H1 (cell line): Measurements from ENCODE around the gene TPSG1. TPM values are rescaled to one million over a fixed set of nuclear protein-coding genes. Genes with fewer than 3 reads are reported as not detected.

Experiments
- CTCF ChIA-PET: fragments of 300-600 bp; sonication (Branson Sonifier 250); formaldehyde crosslinking; loops from one replicate; lab custom pipeline; 2021; ENCODE audit not compliant: partially characterized antibody; lab: Charles Lee
- POLR2A ChIA-PET: fragments of 300-600 bp; sonication (Branson Sonifier 250); formaldehyde crosslinking; loops from one replicate; lab custom pipeline; 2021; ENCODE audit warnings: inconsistent platforms; ENCODE audit not compliant: partially characterized antibody; lab: Charles Lee
- DNase-seq, 2 experiments: peaks; one replicate each; pipeline versions ENCODE4 v3.0.0 to v3.0.0-alpha.2; 2010 to 2022; ENCODE audit warnings: low spot score in 2 of 2, low read depth in 1 of 2, mixed read lengths in 1 of 2
- FAIRE-seq: peaks from 2 replicates; lab custom pipeline; 2011; peaks lifted over from hg19 to GRCh38; lab: Jason Lieb, UNC
- H2AFZ ChIP-seq: 2 replicates; pipeline ENCODE4 v1.8.1; 2012; ENCODE audit warnings: low read length, inconsistent platforms
- H2AK5ac ChIP-seq: 2 replicates; pipeline ENCODE4 v1.6.1; 2013; ENCODE audit warnings: low read depth, low read length
- H2BK120ac ChIP-seq: replicated peaks from 2 replicates; pipeline ENCODE3; 2013; ENCODE audit warnings: low read depth, low read length, inconsistent platforms
- H2BK12ac ChIP-seq: 2 replicates; pipeline ENCODE4 v1.6.1; 2013; ENCODE audit warnings: low read depth, low read length
- H2BK15ac ChIP-seq: 2 replicates; pipeline ENCODE4 v1.6.1; 2013; ENCODE audit warnings: low read length
- H2BK20ac ChIP-seq: 2 replicates; pipeline ENCODE4 v1.6.1; 2013; ENCODE audit warnings: low read length
- H2BK5ac ChIP-seq: 2 replicates; pipeline ENCODE4 v1.6.1; 2013; ENCODE audit warnings: low read depth, low read length
- H3K14ac ChIP-seq: 2 replicates; pipeline ENCODE4 v1.6.1; 2013; ENCODE audit warnings: inconsistent platforms; ENCODE audit not compliant: insufficient read length
- H3K18ac ChIP-seq: 2 replicates; pipeline ENCODE4 v1.6.1; 2013; ENCODE audit warnings: low read length; ENCODE audit errors: extremely low read depth
- H3K23ac ChIP-seq: 2 replicates; pipeline ENCODE4 v1.6.1; 2013; ENCODE audit warnings: inconsistent platforms; ENCODE audit not compliant: insufficient read length
- H3K23me2 ChIP-seq: 2 replicates; pipeline ENCODE4 v1.6.1; 2013; ENCODE audit warnings: low read depth, low read length
- H3K27ac ChIP-seq: 2 replicates; pipeline ENCODE4 v1.6.1; 2011; ENCODE audit warnings: low read depth, low read length, inconsistent platforms
- H3K27me3 ChIP-seq, 4 experiments: replicated peaks in 1 of 4; 1 replicate in 1 of 4; 2 replicates in 3 of 4; pipeline versions ENCODE4 v1.6.1 to v1.8.1; 2011 to 2013; ENCODE audit warnings: low read length in 3 of 4, mild to moderate bottlenecking in 3 of 4, inconsistent platforms in 2 of 4, mixed read lengths in 2 of 4, moderate library complexity in 1 of 4; ENCODE audit not compliant: control insufficient read depth in 3 of 4, insufficient read depth in 3 of 4; ENCODE audit errors: extremely low read depth in 1 of 4
- H3K36me3 ChIP-seq, 4 experiments: 2 replicates each; pipeline versions ENCODE4 v1.6.1 to v1.8.1; 2011 to 2013; ENCODE audit warnings: mild to moderate bottlenecking in 4 of 4, low read length in 3 of 4, moderate library complexity in 2 of 4, control low read depth in 1 of 4, inconsistent platforms in 1 of 4; ENCODE audit not compliant: insufficient read depth in 4 of 4, control insufficient read depth in 2 of 4
- H3K4ac ChIP-seq: replicated peaks from 2 replicates; pipeline ENCODE3; 2013; ENCODE audit warnings: low read length, low read depth, mixed read lengths, inconsistent platforms; ENCODE audit not compliant: insufficient read length
- H3K4me1 ChIP-seq, 4 experiments: replicated peaks in 1 of 4; 1 replicate in 1 of 4; 2 replicates in 3 of 4; pipeline versions ENCODE4 v1.6.1 to v1.8.1; 2011 to 2013; ENCODE audit warnings: low read length in 3 of 4, inconsistent platforms in 2 of 4, mixed read lengths in 1 of 4; ENCODE audit not compliant: insufficient read depth in 4 of 4, control insufficient read depth in 3 of 4
- H3K4me2 ChIP-seq, 2 experiments: 2 replicates each; pipeline versions ENCODE4 v1.6.1 to v1.8.1; 2011 to 2013; ENCODE audit warnings: low read depth in 2 of 2, low read length in 2 of 2, control low read depth in 1 of 2, inconsistent platforms in 1 of 2, mild to moderate bottlenecking in 1 of 2; ENCODE audit not compliant: insufficient read depth in 1 of 2
- H3K4me3 ChIP-seq, 4 experiments: fragments of 200-600, 300-600 bp in 1 of 4; sonication (generic), shearing (Covaris generic), sonication (Bioruptor Twin) in 1 of 4; 2 replicates each; pipeline versions ENCODE4 v1.5.1 to v1.8.1; 2011 to 2016; ENCODE audit warnings: low read length in 4 of 4, low read depth in 3 of 4, control low read depth in 2 of 4, inconsistent platforms in 2 of 4, mild to moderate bottlenecking in 2 of 4, mixed read lengths in 1 of 4, moderate library complexity in 1 of 4; ENCODE audit not compliant: insufficient read depth in 2 of 4; ENCODE audit errors: extremely low read depth in 1 of 4
- H3K56ac ChIP-seq: replicated peaks from 2 replicates; pipeline ENCODE3; 2013; ENCODE audit warnings: low read depth, mild to moderate bottlenecking, mixed read lengths, low read length, inconsistent platforms; ENCODE audit not compliant: insufficient read length
- H3K79me1 ChIP-seq: 2 replicates; pipeline ENCODE4 v1.6.1; 2013; ENCODE audit warnings: low read depth, low read length, control low read depth
- H3K79me2 ChIP-seq, 2 experiments: 2 replicates each; pipeline versions ENCODE4 v1.6.1 to v1.8.1; 2012 to 2013; ENCODE audit warnings: low read length in 2 of 2, mild to moderate bottlenecking in 2 of 2, inconsistent platforms in 1 of 2; ENCODE audit not compliant: insufficient read depth in 2 of 2, control insufficient read depth in 1 of 2
- H3K9ac ChIP-seq, 4 experiments: replicated peaks in 1 of 4; 1 replicate in 1 of 4; 2 replicates in 3 of 4; pipeline versions ENCODE4 v1.6.1 to v1.8.1; 2011 to 2013; ENCODE audit warnings: low read depth in 3 of 4, low read length in 3 of 4, control low read depth in 2 of 4, mild to moderate bottlenecking in 2 of 4, moderate library complexity in 2 of 4, inconsistent platforms in 1 of 4; ENCODE audit errors: extremely low read depth in 1 of 4
- H3K9me3 ChIP-seq, 2 experiments: 2 replicates each; pipeline versions ENCODE4 v1.6.1 to v1.8.1; 2012 to 2013; ENCODE audit warnings: mild to moderate bottlenecking in 2 of 2, moderate library complexity in 2 of 2, control low read depth in 1 of 2, inconsistent platforms in 1 of 2, low read depth in 1 of 2, low read length in 1 of 2, mixed read lengths in 1 of 2; ENCODE audit not compliant: insufficient read depth in 2 of 2
- H4K20me1 ChIP-seq, 2 experiments: replicated peaks in 1 of 2; 2 replicates each; pipeline versions ENCODE3 to v1.8.1; 2011 to 2013; ENCODE audit warnings: inconsistent platforms in 2 of 2, low read length in 2 of 2, mild to moderate bottlenecking in 1 of 2; ENCODE audit not compliant: insufficient read depth in 2 of 2, control insufficient read depth in 1 of 2
- H4K5ac ChIP-seq: 2 replicates; pipeline ENCODE4 v1.6.1; 2013; ENCODE audit warnings: low read length, low read depth, mixed read lengths, inconsistent platforms; ENCODE audit not compliant: insufficient read length
- H4K8ac ChIP-seq: 2 replicates; pipeline ENCODE4 v1.8.0; 2013; ENCODE audit warnings: mild to moderate bottlenecking, moderate library complexity, low read length, inconsistent platforms; ENCODE audit not compliant: insufficient read depth; ENCODE audit errors: extremely low read depth
- H4K91ac ChIP-seq: replicated peaks from 2 replicates; pipeline ENCODE3; 2013; ENCODE audit warnings: low read length, mixed read lengths, inconsistent platforms; ENCODE audit not compliant: insufficient read length
- ATF3 ChIP-seq: IDR thresholded peaks from 2 replicates; pipeline ENCODE4 v1.6.1; 2011; ENCODE audit warnings: low read depth, mild to moderate bottlenecking, low read length; ENCODE audit not compliant: insufficient read depth
- CBX5 ChIP-seq: fragments of 300-800, 300-1000 bp; sonication (generic); IDR thresholded peaks from 2 replicates; pipeline ENCODE4 v1.7.1; 2016; ENCODE audit warnings: antibody characterized with exemption, low read length, low read depth
- KDM1A ChIP-seq: fragments of 200-600, 300-600 bp; sonication (generic); IDR thresholded peaks from 2 replicates; pipeline ENCODE4 v1.7.1; 2016; ENCODE audit warnings: mild to moderate bottlenecking, low read length, borderline replicate concordance
- NANOG ChIP-seq: IDR thresholded peaks from 2 replicates; pipeline ENCODE4 v1.6.1; 2011; ENCODE audit warnings: low read length, low read depth, mild to moderate bottlenecking, inconsistent platforms; ENCODE audit not compliant: insufficient read depth, poor library complexity, severe bottlenecking
- NRF1 ChIP-seq: IDR thresholded peaks from 2 replicates; pipeline ENCODE4 v1.6.1; 2011; ENCODE audit warnings: mild to moderate bottlenecking, low read depth, low read length, improper control_type of control experiment
- SIN3A ChIP-seq, 2 experiments: IDR thresholded peaks in 1 of 2; conservative IDR thresholded peaks in 1 of 2; 2 replicates each; pipeline ENCODE4 v1.6.1; 2011 to 2012; ENCODE audit warnings: low read length in 2 of 2, improper control_type of control experiment in 1 of 2, low read depth in 1 of 2, mild to moderate bottlenecking in 1 of 2
- TBP ChIP-seq: IDR thresholded peaks from 2 replicates; pipeline ENCODE4 v1.6.1; 2011; ENCODE audit warnings: low read depth, low read length, improper control_type of control experiment
- TCF12 ChIP-seq: IDR thresholded peaks from 2 replicates; pipeline ENCODE4 v1.6.1; 2011; ENCODE audit warnings: low read depth, mild to moderate bottlenecking, low read length
- TEAD4 ChIP-seq: IDR thresholded peaks from 2 replicates; pipeline ENCODE4 v1.6.1; 2012; ENCODE audit warnings: low read depth, low read length, inconsistent platforms, mixed read lengths
- USF2 ChIP-seq: IDR thresholded peaks from 2 replicates; pipeline ENCODE4 v1.6.1; 2011; ENCODE audit warnings: low read length, improper control_type of control experiment
- WGBS, 2 experiments: shearing (Covaris generic) in 1 of 2; methylation state at CpG; one replicate each; pipeline versions ENCODE4 v1.1.6 to v1.1.7; 2013 to 2015; ENCODE audit warnings: low lambda C conversion rate in 2 of 2, mixed read lengths in 2 of 2, inconsistent platforms in 1 of 2, low coverage in 1 of 2, missing lambda C conversion rate in 1 of 2; ENCODE audit not compliant: insufficient replicate concordance in 2 of 2, insufficient coverage in 1 of 2, insufficient read length in 1 of 2; ENCODE audit errors: extremely low coverage in 1 of 2, missing lambda C conversion rate in 1 of 2; 5-methylcytosine and 5-hydroxymethylcytosine counted together
- polyA plus RNA-seq, 7 experiments: library from polyadenylated mRNA; depleted of rRNA in 3 of 7; stranded (reverse) in 5 of 7; unstranded in 2 of 7; fragments of >200 nt in 5 of 7; fragments of 200-250 nt in 2 of 7; gene quantifications; 1 replicate in 5 of 7; 2 replicates in 1 of 7; 4 replicates in 1 of 7; pipeline versions ENCODE4 v1.2.1 to v1.2.3, GENCODE V29; 2011 to 2013; ENCODE audit warnings: missing spikeins in 2 of 7, mixed read lengths in 2 of 7
- total RNA-seq: library from RNA; stranded (reverse); fragmentation: NEBNext Ultra II Directional; extraction: Animal tissue kit (Norgen Biotek cat#: 25700); gene quantifications from 2 replicates; pipeline ENCODE4 v1.2.1, GENCODE V29; 2021

Gene TPSG1
- total and polyA plus RNA-seq, 2 of the 8 experiments (the other 6 are each of a cell fraction or from before 2014, with no cell fraction given) = not detected

GRCh38 chr16:1220098-1220728 is 4.9 kb downstream of the TPSG1 start:
- Histone ChIP-seq H2BK20ac (no peak overlapping the region), H4K5ac (no peak overlapping the region), H3K9me3 (no peaks in the 10 kb centered on the region), H3K4me2 (no peak overlapping the region), H3K36me3 (peaks cover 2 to 46% (median 8%) of the 10 kb centered on the region in 4 experiments; a peak in 6 of 8 replicates), H3K27me3 (no peaks in the 10 kb centered on the region), H3K23me2 (no peaks in the 10 kb centered on the region), H3K79me2 (no peaks in the 10 kb centered on the region), H3K79me1 (no peaks in the 10 kb centered on the region), H4K20me1 (peaks cover 0 to 10% of the 10 kb centered on the region in 2 experiments), H3K14ac (no peak overlapping the region), H2BK5ac (no peak overlapping the region), H3K27ac (no peak overlapping the region), H3K4me3 (no peak overlapping the region), H2BK15ac (no peak overlapping the region), H2AFZ (no peak overlapping the region), H3K56ac (no peak overlapping the region), H3K23ac (no peak overlapping the region), H3K18ac (no peak overlapping the region), H2AK5ac (no peak overlapping the region), H3K4ac (no peak overlapping the region), H2BK120ac (no peak overlapping the region), H3K4me1 (no peaks in the 10 kb centered on the region), H3K9ac (no peak overlapping the region), H4K8ac (peak overlapping the region; percentile 68), H2BK12ac (no peak overlapping the region), H4K91ac (no peak overlapping the region)
- POLR2A ChIA-PET = interaction anchor here (1.2 kb wide), 1 partner anchor 437 kb away, joined by 4 read pairs; no protein-coding TSS in a partner anchor
- no peak for TF ChIP-seq TBP
- TF ChIP-seq SIN3A (conservative IDR thresholded peaks at IDR 0.05 in 1 of 2, IDR thresholded peaks at IDR 0.05 in 1 of 2; ENCODE audit: low read depth in 1 of 2, low read length in 2 of 2) = no peak
- no peak for TF ChIP-seq TEAD4
- TF ChIP-seq KDM1A = no peak
- no peak for TF ChIP-seq TCF12
- no peak for TF ChIP-seq ATF3
- TF ChIP-seq CBX5 = no peak
- no peak for TF ChIP-seq USF2
- no peak for TF ChIP-seq NRF1
- no peak for TF ChIP-seq NANOG
- no peak for FAIRE-seq
- WGBS, 2 experiments = 96% methylated on average over 28 of the region's 55 CpGs; no CpG with 5 or more reads in 1 of the 2 experiments
- DNase-seq = no peak
- CTCF ChIA-PET = no interaction called here
